Activated naive CD4-positive, alpha-beta T cell treated with anti-CD3 and anti-CD28 coated beads, Interleukin-2, amount 10 ng/mL, durations not matched to agents 5 hours and 36 hours (primary cell): ENCODE data around the gene MPP1. TPM values are rescaled to one million over a fixed set of nuclear protein-coding genes. Genes with fewer than 3 reads are reported as not detected.

Experiments
- total RNA-seq, 2 experiments: library from RNA; stranded (reverse); gene quantifications; one replicate each; pipeline ENCODE4 v1.2.3, GENCODE V29; 2021

Gene MPP1
- total RNA-seq, result 10 to 100 TPM; 43.7 to 44.3 TPM

GRCh38 chrX:154804957-154805695 is at the start of gene MPP1:
Gene MPP1, minus strand, starts transcription at chrX:154805485. Its CDS starts 112 bp downstream, at chrX:154805373.

GRCh38 chrX:154834562-154834961 is 29.3 kb upstream of the MPP1 start, which contains the start of gene SMIM9:
Gene SMIM9, minus strand, starts transcription at chrX:154834662. Its CDS starts 3,806 bp downstream, at chrX:154830856.

GRCh38 chrX:154762537-154763296 is 42.6 kb downstream of the MPP1 start, which contains the start of gene DKC1:
Gene DKC1, plus strand, starts transcription at chrX:154762864. Its CDS starts 102 bp downstream, at chrX:154762966.

GRCh38 chrX:154750301-154751202 is 54.7 kb downstream of the MPP1 start, which contains the start of gene GAB3:
Gene GAB3, minus strand, starts transcription at chrX:154751077. Its CDS starts 52 bp downstream, at chrX:154751025.

Other genes with a start within 250 kb of the MPP1 start
- gene CTAG1A, start 220.4 kb downstream of the MPP1 start, total RNA-seq, result not detected
- gene CTAG1B, start 186.2 kb downstream of the MPP1 start, total RNA-seq, result not detected
- not detected for gene CTAG2, start 151.9 kb downstream of the MPP1 start, total RNA-seq
- gene GAB3, start 54.4 kb downstream of the MPP1 start, total RNA-seq, result 1 to 10 TPM; 4.5 to 5.7 TPM
- gene DKC1, start 42.6 kb downstream of the MPP1 start, total RNA-seq, result 10 to 100 TPM; 52.8 to 55.8 TPM
- not detected for gene SMIM9, start 29.2 kb upstream of the MPP1 start, total RNA-seq
- 10 to 100 TPM; 52.0 to 55.5 TPM for gene F8A1, start 80.9 kb upstream of the MPP1 start, total RNA-seq
- gene F8, start 217.2 kb upstream of the MPP1 start, total RNA-seq, result 1 to 10 TPM; 2.5 to 2.9 TPM
- gene FUNDC2, start 221.4 kb upstream of the MPP1 start, total RNA-seq, result 10 to 100 TPM; 47.5 to 54.1 TPM